Neural progenitor cell (in vitro differentiated cells): ENCODE measurements around the gene DPF3. TPM values are rescaled to one million over a fixed set of nuclear protein-coding genes. Genes with fewer than 3 reads are reported as not detected.

Source experiments
- DNase-seq: peaks from one replicate; pipeline ENCODE4 v3.0.0-alpha.2; 2016; ENCODE audit warnings: low spot score
- H2AFZ ChIP-seq: fragments of 200-600 bp; sonication (generic); replicated peaks from 2 replicates; pipeline ENCODE4 v1.6.1; 2016; ENCODE audit warnings: antibody characterized with exemption
- H3F3A ChIP-seq: fragments of 200-600 bp; sonication (generic); 2 replicates; pipeline ENCODE4 v1.6.1; 2016; ENCODE audit warnings: antibody characterized with exemption, low read depth
- H3K27ac ChIP-seq: fragments of 200-600 bp; sonication (generic); 2 replicates; pipeline ENCODE4 v1.5.1; 2016; ENCODE audit warnings: mild to moderate bottlenecking
- H3K27me3 ChIP-seq: fragments of 200-600 bp; sonication (generic); 2 replicates; pipeline ENCODE4 v1.6.1; 2016; ENCODE audit warnings: mild to moderate bottlenecking, moderate library complexity
- H3K36me3 ChIP-seq: fragments of 200-600 bp; sonication (generic); 2 replicates; pipeline ENCODE4 v1.5.1; 2016
- H3K4me1 ChIP-seq: fragments of 200-600 bp; sonication (generic); 2 replicates; pipeline ENCODE4 v1.6.1; 2016; ENCODE audit warnings: mixed run types
- H3K4me2 ChIP-seq: fragments of 200-600 bp; sonication (generic); 2 replicates; pipeline ENCODE4 v1.6.1; 2016
- H3K4me3 ChIP-seq: fragments of 200-600 bp; sonication (generic); 2 replicates; pipeline ENCODE4 v1.5.1; 2016
- H3K79me2 ChIP-seq: fragments of 200-600 bp; sonication (generic); 2 replicates; pipeline ENCODE4 v1.6.1; 2016; ENCODE audit warnings: low read depth
- H3K9ac ChIP-seq: fragments of 200-600 bp; sonication (generic); 2 replicates; pipeline ENCODE4 v1.6.1; 2016
- H3K9me3 ChIP-seq: fragments of 200-600 bp; sonication (generic); 2 replicates; pipeline ENCODE4 v1.5.1; 2016; ENCODE audit warnings: low read depth
- H4K20me1 ChIP-seq: fragments of 200-600 bp; sonication (generic); 2 replicates; pipeline ENCODE4 v1.6.1; 2016; ENCODE audit warnings: low read depth
- H3K27ac Mint-ChIP-seq: 3 replicates; pipeline ENCODE4 v1.8.0; 2021; ENCODE audit warnings: mixed read lengths
- H3K27me3 Mint-ChIP-seq: 2 replicates; pipeline ENCODE4 v1.8.0; 2022; ENCODE audit warnings: low read depth, mild to moderate bottlenecking, inconsistent platforms, moderate library complexity, mixed read lengths; ENCODE audit not compliant: insufficient read depth
- H3K36me3 Mint-ChIP-seq: 3 replicates; pipeline ENCODE4 v1.8.0; 2021; ENCODE audit warnings: mixed read lengths
- H3K4me1 Mint-ChIP-seq: 3 replicates; pipeline ENCODE4 v1.8.0; 2021; ENCODE audit warnings: mixed read lengths
- H3K4me3 Mint-ChIP-seq: 3 replicates; pipeline ENCODE4 v1.8.0; 2021; ENCODE audit warnings: mild to moderate bottlenecking, moderate library complexity, mixed read lengths
- H3K9me3 Mint-ChIP-seq: 3 replicates; pipeline ENCODE4 v1.8.0; 2020; ENCODE audit warnings: mixed read lengths
- EZH2 ChIP-seq: fragments of 200-600 bp; sonication (generic); IDR thresholded peaks from 2 replicates; pipeline ENCODE4 v1.6.1; 2017; ENCODE audit warnings: antibody characterized with exemption, mild to moderate bottlenecking, moderate library complexity
- EZH2phosphoT487 ChIP-seq: fragments of 200-600 bp; sonication (generic); IDR thresholded peaks from 2 replicates; pipeline ENCODE4 v1.6.1; 2017; ENCODE audit warnings: antibody characterized with exemption
- total RNA-seq: library from RNA; depleted of rRNA; stranded (reverse); fragments of >200 nt; gene quantifications from 2 replicates; pipeline ENCODE4 v1.2.3, GENCODE V29; 2015; ENCODE audit warnings: low replicate concordance
- TF ChIP-seq, protein P1 (sequence below): fragments of 200-600 bp; sonication (generic); IDR thresholded peaks from 2 replicates; pipeline ENCODE4 v1.5.1; 2017; ENCODE audit warnings: antibody characterized with exemption, mild to moderate bottlenecking

DPF3 gene
- total RNA-seq, 1 donor from 2014 or later = not detected

DNA sequence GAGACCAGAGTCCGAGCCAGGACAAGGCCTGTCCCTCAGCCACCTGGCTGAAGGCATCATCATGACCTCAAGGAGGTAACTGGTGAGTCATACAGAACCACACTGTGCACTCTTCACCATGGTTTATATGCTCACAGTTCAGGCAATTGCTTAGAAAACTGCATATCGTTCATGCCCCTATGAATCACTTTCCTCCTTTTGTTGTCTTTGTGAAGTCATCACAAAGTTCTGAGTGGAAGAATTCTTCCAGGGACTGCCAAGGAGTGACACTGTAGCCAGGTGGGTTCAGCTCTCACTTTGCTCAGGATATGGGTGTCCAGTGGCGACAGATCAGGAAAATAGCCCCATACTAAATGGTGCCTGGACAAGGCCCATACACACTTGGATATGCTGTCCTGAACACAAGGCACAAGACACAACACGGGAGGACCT lies 92.5 kb downstream of the DPF3 start:
- H3K27me3 ChIP-seq = no peaks in the 10 kb centered on the region
- Mint-ChIP-seq H3K27me3 (peaks cover 3% of the 10 kb centered on the region), H3K27ac (peak overlapping the region; percentile 84), H3K4me1 (peaks cover 13% of the 10 kb centered on the region), H3K9me3 (no peaks in the 10 kb centered on the region), H3K4me3 (no peak overlapping the region), H3K36me3 (no peaks in the 10 kb centered on the region)
- no peak overlapping the region for H3K4me3 ChIP-seq
- no peaks in the 10 kb centered on the region for H3K9me3 ChIP-seq
- H3K36me3 ChIP-seq = no peaks in the 10 kb centered on the region
- H4K20me1 ChIP-seq = no peaks in the 10 kb centered on the region
- DNase-seq = no peak
- H3K4me1 ChIP-seq = peaks cover 19% of the 10 kb centered on the region
- TF ChIP-seq EZH2 (no peak), EZH2phosphoT487 (no peak)
- TF ChIP-seq, protein P1, sequence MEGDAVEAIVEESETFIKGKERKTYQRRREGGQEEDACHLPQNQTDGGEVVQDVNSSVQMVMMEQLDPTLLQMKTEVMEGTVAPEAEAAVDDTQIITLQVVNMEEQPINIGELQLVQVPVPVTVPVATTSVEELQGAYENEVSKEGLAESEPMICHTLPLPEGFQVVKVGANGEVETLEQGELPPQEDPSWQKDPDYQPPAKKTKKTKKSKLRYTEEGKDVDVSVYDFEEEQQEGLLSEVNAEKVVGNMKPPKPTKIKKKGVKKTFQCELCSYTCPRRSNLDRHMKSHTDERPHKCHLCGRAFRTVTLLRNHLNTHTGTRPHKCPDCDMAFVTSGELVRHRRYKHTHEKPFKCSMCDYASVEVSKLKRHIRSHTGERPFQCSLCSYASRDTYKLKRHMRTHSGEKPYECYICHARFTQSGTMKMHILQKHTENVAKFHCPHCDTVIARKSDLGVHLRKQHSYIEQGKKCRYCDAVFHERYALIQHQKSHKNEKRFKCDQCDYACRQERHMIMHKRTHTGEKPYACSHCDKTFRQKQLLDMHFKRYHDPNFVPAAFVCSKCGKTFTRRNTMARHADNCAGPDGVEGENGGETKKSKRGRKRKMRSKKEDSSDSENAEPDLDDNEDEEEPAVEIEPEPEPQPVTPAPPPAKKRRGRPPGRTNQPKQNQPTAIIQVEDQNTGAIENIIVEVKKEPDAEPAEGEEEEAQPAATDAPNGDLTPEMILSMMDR = no peak
- H3K27ac ChIP-seq = no peak overlapping the region
- peaks cover 6% of the 10 kb centered on the region for H3F3A ChIP-seq
- no peak overlapping the region for H3K4me2 ChIP-seq
- no peaks in the 10 kb centered on the region for H3K79me2 ChIP-seq
- no peak overlapping the region for H3K9ac ChIP-seq
- no peak overlapping the region for H2AFZ ChIP-seq

GRCh38 chr14:72800848-72801370 lies 93.0 kb downstream of the DPF3 start:
- DNase-seq = no peak
- no peak overlapping the region for H3K27ac Mint-ChIP-seq
- peaks cover 3% of the 10 kb centered on the region for H3K27me3 Mint-ChIP-seq
- Histone ChIP-seq H3K9me3 (no peaks in the 10 kb centered on the region), H3K79me2 (no peaks in the 10 kb centered on the region), H3K27ac (no peak overlapping the region), H3K4me2 (no peak overlapping the region), H3K36me3 (no peaks in the 10 kb centered on the region), H4K20me1 (no peaks in the 10 kb centered on the region), H3K4me3 (no peak overlapping the region), H3F3A (peaks cover 6% of the 10 kb centered on the region), H3K27me3 (no peaks in the 10 kb centered on the region), H3K4me1 (peaks cover 19% of the 10 kb centered on the region), H2AFZ (no peak overlapping the region), H3K9ac (no peak overlapping the region)
- H3K36me3 Mint-ChIP-seq = no peaks in the 10 kb centered on the region
- peaks cover 13% of the 10 kb centered on the region for H3K4me1 Mint-ChIP-seq
- H3K4me3 Mint-ChIP-seq = no peak overlapping the region
- TF ChIP-seq, protein P1 = no peak
- TF ChIP-seq EZH2 (no peak), EZH2phosphoT487 (no peak)
- no peaks in the 10 kb centered on the region for H3K9me3 Mint-ChIP-seq

GRCh38 chr14:72800296-72800695 lies 93.6 kb downstream of the DPF3 start:
- Histone ChIP-seq H3F3A (peaks cover 6% of the 10 kb centered on the region), H3K27me3 (no peaks in the 10 kb centered on the region), H3K4me2 (no peak overlapping the region), H3K9me3 (no peaks in the 10 kb centered on the region), H2AFZ (no peak overlapping the region), H3K9ac (no peak overlapping the region), H3K36me3 (no peaks in the 10 kb centered on the region), H3K4me1 (peaks cover 19% of the 10 kb centered on the region), H3K27ac (no peak overlapping the region), H3K4me3 (no peak overlapping the region), H3K79me2 (no peaks in the 10 kb centered on the region), H4K20me1 (no peaks in the 10 kb centered on the region)
- H3K9me3 Mint-ChIP-seq = no peaks in the 10 kb centered on the region
- H3K27ac Mint-ChIP-seq = no peak overlapping the region
- H3K4me3 Mint-ChIP-seq = no peak overlapping the region
- H3K36me3 Mint-ChIP-seq = no peaks in the 10 kb centered on the region
- peaks cover 13% of the 10 kb centered on the region for H3K4me1 Mint-ChIP-seq
- DNase-seq = no peak
- peaks cover 3% of the 10 kb centered on the region for H3K27me3 Mint-ChIP-seq
- TF ChIP-seq EZH2phosphoT487 (no peak), EZH2 (no peak)
- TF ChIP-seq, protein P1 = no peak
